HEK293T (cell line): Measurements from ENCODE around the gene WNT3A.

ENCODE experiments used
- ARNT ChIP-seq: fragments of 450-650 bp; IDR thresholded peaks from 2 replicates; pipeline ENCODE4 v1.6.1; 2017; ENCODE audit warnings: mild to moderate bottlenecking
- BHLHE40 ChIP-seq: fragments of 450-650 bp; IDR thresholded peaks from 2 replicates; pipeline ENCODE4 v1.6.1; 2016; ENCODE audit warnings: mild to moderate bottlenecking, moderate library complexity, borderline replicate concordance
- CTBP1 ChIP-seq: fragments of 450-650 bp; IDR thresholded peaks from 2 replicates; pipeline ENCODE4 v1.6.1; 2016; ENCODE audit warnings: borderline replicate concordance
- ELF4 ChIP-seq: fragments of 450-650 bp; IDR thresholded peaks from 2 replicates; pipeline ENCODE4 v1.6.1; 2017; ENCODE audit warnings: antibody characterized with exemption
- FOXA1 ChIP-seq: fragments of 450-650 bp; IDR thresholded peaks from 2 replicates; pipeline ENCODE4 v1.6.1; 2016; ENCODE audit warnings: mild to moderate bottlenecking
- FOXK2 ChIP-seq: fragments of 450-650 bp; IDR thresholded peaks from 2 replicates; pipeline ENCODE4 v1.6.1; 2016; ENCODE audit warnings: mild to moderate bottlenecking
- FOXM1 ChIP-seq: fragments of 450-650 bp; IDR thresholded peaks from 2 replicates; pipeline ENCODE4 v1.6.1; 2017; ENCODE audit warnings: mild to moderate bottlenecking, borderline replicate concordance
- LEF1 ChIP-seq: fragments of 450-650 bp; IDR thresholded peaks from 2 replicates; pipeline ENCODE4 v1.6.1; 2017; ENCODE audit warnings: mild to moderate bottlenecking, borderline replicate concordance
- SP1 ChIP-seq: fragments of 450-650 bp; IDR thresholded peaks from 2 replicates; pipeline ENCODE4 v1.6.1; 2017
- SUZ12 ChIP-seq: fragments of 450-650 bp; IDR thresholded peaks from 2 replicates; pipeline ENCODE4 v1.6.1; 2016; ENCODE audit warnings: mild to moderate bottlenecking
- TARDBP ChIP-seq: fragments of 450-650 bp; IDR thresholded peaks from 2 replicates; pipeline ENCODE4 v1.6.1; 2016
- ZNF384 ChIP-seq: fragments of 450-650 bp; IDR thresholded peaks from 2 replicates; pipeline ENCODE4 v1.6.1; 2016
- TF ChIP-seq, protein P1 (sequence below): fragments of 450-650 bp; IDR thresholded peaks from 2 replicates; pipeline ENCODE4 v1.6.1; 2016

DNA sequence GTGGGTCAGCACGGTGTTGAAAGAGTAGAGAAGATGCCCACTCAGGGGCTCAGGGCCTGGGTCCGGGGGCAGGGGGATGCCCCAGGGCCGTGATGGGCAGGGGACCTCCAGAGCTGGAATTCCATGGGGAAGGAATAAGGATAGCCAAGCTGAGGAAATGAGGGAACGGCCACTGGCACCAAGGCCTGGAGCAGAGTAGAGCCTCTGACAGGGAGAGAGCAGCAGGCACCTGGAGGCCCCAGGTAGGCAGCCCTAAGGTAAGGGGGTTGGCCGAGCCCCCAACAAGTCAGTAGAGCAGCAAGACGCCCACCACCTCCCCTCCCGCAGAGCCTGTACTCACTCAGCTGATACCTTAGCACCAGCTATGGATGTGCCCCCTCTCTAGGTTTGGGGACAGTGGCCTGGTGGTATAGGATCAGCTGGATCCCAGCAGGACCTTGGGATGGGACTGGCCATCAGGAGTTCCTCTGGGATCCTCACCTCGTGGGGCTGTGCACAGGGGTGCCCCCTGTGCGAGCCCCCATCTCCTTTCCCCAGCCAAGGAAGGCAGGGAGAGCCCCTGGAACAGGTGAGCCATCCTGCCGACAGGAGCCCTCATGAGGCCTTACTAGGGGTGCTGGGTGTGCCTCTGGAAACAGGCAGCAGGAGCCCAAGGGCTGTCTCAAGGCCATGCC lies 54.8 kb downstream of the WNT3A start:
- no peak for TF ChIP-seq FOXM1
- TF ChIP-seq SP1: no peak
- TF ChIP-seq, protein P1, sequence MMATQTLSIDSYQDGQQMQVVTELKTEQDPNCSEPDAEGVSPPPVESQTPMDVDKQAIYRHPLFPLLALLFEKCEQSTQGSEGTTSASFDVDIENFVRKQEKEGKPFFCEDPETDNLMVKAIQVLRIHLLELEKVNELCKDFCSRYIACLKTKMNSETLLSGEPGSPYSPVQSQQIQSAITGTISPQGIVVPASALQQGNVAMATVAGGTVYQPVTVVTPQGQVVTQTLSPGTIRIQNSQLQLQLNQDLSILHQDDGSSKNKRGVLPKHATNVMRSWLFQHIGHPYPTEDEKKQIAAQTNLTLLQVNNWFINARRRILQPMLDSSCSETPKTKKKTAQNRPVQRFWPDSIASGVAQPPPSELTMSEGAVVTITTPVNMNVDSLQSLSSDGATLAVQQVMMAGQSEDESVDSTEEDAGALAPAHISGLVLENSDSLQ: no peak
- TF ChIP-seq SUZ12: no peak
- TF ChIP-seq BHLHE40: no peak
- no peak for TF ChIP-seq CTBP1
- TF ChIP-seq FOXA1: no peak
- TF ChIP-seq TARDBP: no peak
- no peak for TF ChIP-seq FOXK2
- no peak for TF ChIP-seq ZNF384
- no peak for TF ChIP-seq ELF4
- no peak for TF ChIP-seq ARNT
- no peak for TF ChIP-seq LEF1
